ENCODE measurements around the gene USP6NL. TPM values are rescaled to one million over a fixed set of nuclear protein-coding genes. Genes with fewer than 3 reads are reported as not detected.

USP6NL gene
- total RNA-seq, 1 experiment from 2014 or later = 27.5 TPM

- H3K27ac Mint-ChIP-seq (ENCODE audit: unreplicated experiment) = no peak overlapping the region
- H3K9me3 Mint-ChIP-seq (ENCODE audit: low read depth, unreplicated experiment) = no peaks in the 10 kb centered on the region
- TF ChIP-seq CTCF (IDR thresholded peaks at IDR 0.05; ENCODE audit: unreplicated experiment) = no peak
- intact Hi-C loops (cut with micrococcal nuclease; ENCODE audit: unreplicated experiment) = no loop called here
- no TSS peak for BruUV-seq (replicated peaks)
- H3K4me1 Mint-ChIP-seq (ENCODE audit: low read depth, unreplicated experiment) = no peaks in the 10 kb centered on the region
- no peaks in the 10 kb centered on the region for H3K27me3 Mint-ChIP-seq (ENCODE audit: unreplicated experiment)
- DNase-seq = no peak
- peaks cover 15% of the 10 kb centered on the region for H3K36me3 Mint-ChIP-seq (ENCODE audit: insufficient read depth, unreplicated experiment)
- CTCF ChIA-PET = no interaction called here
- H3K4me3 Mint-ChIP-seq (ENCODE audit: low read depth, unreplicated experiment) = no peak overlapping the region
These were observed 121.9 kb downstream of the USP6NL start for GRCh38 chr10:11489591-11489990.

- Mint-ChIP-seq H3K27me3 (ENCODE audit: unreplicated experiment) (no peaks in the 10 kb centered on the region), H3K36me3 (ENCODE audit: insufficient read depth, unreplicated experiment) (peaks cover 14% of the 10 kb centered on the region), H3K27ac (ENCODE audit: unreplicated experiment) (no peak overlapping the region), H3K4me3 (ENCODE audit: low read depth, unreplicated experiment) (no peak overlapping the region), H3K4me1 (ENCODE audit: low read depth, unreplicated experiment) (no peaks in the 10 kb centered on the region), H3K9me3 (ENCODE audit: low read depth, unreplicated experiment) (no peaks in the 10 kb centered on the region)
- TF ChIP-seq CTCF (IDR thresholded peaks at IDR 0.05; ENCODE audit: unreplicated experiment) = no peak
- no peak for DNase-seq
- CTCF ChIA-PET = no interaction called here
- BruUV-seq (replicated peaks) = no TSS peak
- intact Hi-C loops (cut with micrococcal nuclease; ENCODE audit: unreplicated experiment) = no loop called here
These were observed 123.3 kb downstream of the USP6NL start for GRCh38 chr10:11488126-11488525.

DNA sequence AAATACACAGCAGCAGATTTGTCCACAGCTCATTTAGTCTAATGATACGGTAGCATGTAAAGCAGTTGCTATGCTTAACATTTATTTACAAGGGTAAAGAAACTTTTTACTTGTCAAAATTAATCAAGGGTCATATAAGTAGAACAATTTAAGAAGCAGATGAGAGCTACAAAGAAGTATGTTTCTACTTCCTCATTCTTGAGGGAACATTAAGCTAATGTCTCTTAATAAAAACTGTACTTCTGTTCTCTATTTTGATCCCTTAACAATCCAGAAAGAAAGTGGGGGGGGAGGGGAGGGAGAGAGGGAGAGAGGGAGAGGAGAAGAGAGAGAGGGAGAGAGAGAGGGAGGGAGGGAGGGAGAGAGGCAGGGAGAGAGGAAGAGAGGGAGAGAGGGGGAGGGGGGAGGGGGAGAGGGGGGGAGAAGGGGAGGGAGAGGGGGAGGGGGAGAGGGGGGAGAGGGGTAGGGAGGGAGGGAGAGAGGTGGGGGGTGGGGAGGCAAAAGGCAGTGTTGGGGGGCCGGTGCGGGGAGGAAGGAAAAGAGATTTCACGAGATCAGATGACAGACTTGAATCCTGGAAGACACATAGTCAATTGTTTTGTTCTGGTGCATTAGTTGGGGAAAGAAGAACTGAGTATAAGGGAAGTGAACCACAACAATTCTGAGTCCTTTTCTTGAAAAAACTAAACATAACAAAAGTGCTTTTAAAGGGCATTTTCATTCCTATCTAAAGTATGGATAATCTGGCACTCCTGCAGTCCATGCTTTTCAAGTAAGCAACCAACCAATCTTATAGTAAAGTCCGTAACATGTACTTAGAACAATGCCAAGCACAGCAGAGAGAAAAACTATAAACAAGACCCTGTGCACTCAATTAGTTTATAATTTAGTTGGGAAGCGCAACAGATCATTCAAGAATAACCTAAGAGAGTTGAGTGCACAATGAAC, 128.0 kb downstream of the USP6NL start:
- DNase-seq = no peak
- Mint-ChIP-seq H3K4me3 (ENCODE audit: low read depth, unreplicated experiment) (no peak overlapping the region), H3K4me1 (ENCODE audit: low read depth, unreplicated experiment) (no peaks in the 10 kb centered on the region), H3K27me3 (ENCODE audit: unreplicated experiment) (no peaks in the 10 kb centered on the region), H3K27ac (ENCODE audit: unreplicated experiment) (no peak overlapping the region), H3K36me3 (ENCODE audit: insufficient read depth, unreplicated experiment) (peaks cover 16% of the 10 kb centered on the region), H3K9me3 (ENCODE audit: low read depth, unreplicated experiment) (no peaks in the 10 kb centered on the region)
- TF ChIP-seq CTCF (IDR thresholded peaks at IDR 0.05; ENCODE audit: unreplicated experiment) = no peak
- BruUV-seq (replicated peaks) = no TSS peak
- intact Hi-C loops (cut with micrococcal nuclease; ENCODE audit: unreplicated experiment) = no loop called here
- CTCF ChIA-PET = interaction anchor here (1.1 kb wide), 1 partner anchor 262 kb away, joined by 3 read pairs; no protein-coding TSS in a partner anchor

DNA sequence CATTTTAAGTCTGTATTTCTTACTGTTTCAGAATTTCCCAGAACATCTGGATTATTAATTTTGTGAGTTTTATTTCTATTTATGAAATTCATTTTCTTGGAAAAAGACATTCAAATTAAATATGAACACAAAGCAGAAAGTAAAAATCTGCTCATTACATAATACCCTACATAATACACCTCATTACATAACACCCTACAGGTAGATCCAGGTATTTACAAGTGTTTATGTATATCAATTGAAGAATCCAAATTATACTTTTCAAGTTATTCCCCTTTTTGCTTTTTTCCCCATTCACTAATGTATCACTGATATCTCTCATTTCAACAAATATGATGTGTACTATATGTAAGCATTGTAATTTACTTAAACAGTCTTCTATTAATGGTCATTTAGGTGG, 129.1 kb downstream of the USP6NL start:
- no peak for TF ChIP-seq CTCF (IDR thresholded peaks at IDR 0.05; ENCODE audit: unreplicated experiment)
- Mint-ChIP-seq H3K36me3 (ENCODE audit: insufficient read depth, unreplicated experiment) (peaks cover 22% of the 10 kb centered on the region), H3K4me1 (ENCODE audit: low read depth, unreplicated experiment) (no peaks in the 10 kb centered on the region), H3K4me3 (ENCODE audit: low read depth, unreplicated experiment) (no peak overlapping the region), H3K9me3 (ENCODE audit: low read depth, unreplicated experiment) (no peaks in the 10 kb centered on the region), H3K27me3 (ENCODE audit: unreplicated experiment) (no peaks in the 10 kb centered on the region), H3K27ac (ENCODE audit: unreplicated experiment) (no peak overlapping the region)
- intact Hi-C loops (cut with micrococcal nuclease; ENCODE audit: unreplicated experiment) = no loop called here
- no peak for DNase-seq
- CTCF ChIA-PET = no interaction called here
- BruUV-seq (replicated peaks) = no TSS peak

All from Calu3 (cell line).